AG09309 (cell line): ENCODE data around the gene LRRC32.
A peak's percentile ranks its signal among the peaks of the same experiment; 100 is the strongest.
"Not testable (repeated sequence)": the region's sequence is repeated elsewhere in the genome, so short reads cannot be mapped to it uniquely, and the experiment has no call there.

Source experiments
- DNase-seq: peaks from one replicate; pipeline ENCODE4 v3.0.0-alpha.2; 2010; ENCODE audit warnings: low read depth
- H3K4me3 ChIP-seq: 2 replicates; pipeline ENCODE4 v1.5.1; 2011; ENCODE audit warnings: mild to moderate bottlenecking, low read depth, low read length, moderate library complexity; ENCODE audit not compliant: control insufficient read depth
- CTCF ChIP-seq: IDR thresholded peaks from 2 replicates; pipeline ENCODE4 v1.5.1; 2011; ENCODE audit warnings: mild to moderate bottlenecking, low read depth, low read length, inconsistent platforms; ENCODE audit not compliant: insufficient read depth, control insufficient read depth; ENCODE audit errors: missing control alignments

LRRC32 gene

GRCh38 chr11:76621868-76622267 lies 48.7 kb downstream of the LRRC32 start:
- H3K4me3 ChIP-seq, result no peak overlapping the region
- no peak for TF ChIP-seq CTCF
- no peak for DNase-seq

- no peak for DNase-seq
- TF ChIP-seq CTCF, result no peak
- H3K4me3 ChIP-seq, result no peak overlapping the region
Measured at GRCh38 chr11:76621466-76621865, 49.1 kb downstream of the LRRC32 start.

GRCh38 chr11:76620489-76620888 lies 50.1 kb downstream of the LRRC32 start:
- DNase-seq, result peak; percentile 87
- no peak for TF ChIP-seq CTCF
- no peak overlapping the region for H3K4me3 ChIP-seq

GRCh38 chr11:76619801-76620200 lies 50.7 kb downstream of the LRRC32 start:
- DNase-seq, H3K4me3 ChIP-seq: not testable (repeated sequence)

- H3K4me3 ChIP-seq, result no peak overlapping the region
- no peak for TF ChIP-seq CTCF
- DNase-seq, result no peak
Measured at GRCh38 chr11:76617553-76618265, 52.8 kb downstream of the LRRC32 start.

GRCh38 chr11:76616676-76617552 lies 53.6 kb downstream of the LRRC32 start:
- DNase-seq, result no peak
- no peak for TF ChIP-seq CTCF
- H3K4me3 ChIP-seq, result no peak overlapping the region

- no peak overlapping the region for H3K4me3 ChIP-seq
- TF ChIP-seq CTCF, result no peak
- no peak for DNase-seq
Measured at GRCh38 chr11:76615950-76616349, 54.6 kb downstream of the LRRC32 start.
